D721Med (cell line): ENCODE measurements around the gene C1orf115.

ENCODE experiments used
- DNase-seq: peaks from one replicate; pipeline ENCODE4 v3.0.0; 2011; ENCODE audit warnings: low spot score; ENCODE audit not compliant: insufficient read length
- FAIRE-seq: peaks from 2 replicates; lab custom pipeline; 2011; peaks lifted over from hg19 to GRCh38; lab: Jason Lieb, UNC
- CTCF ChIP-seq: IDR thresholded peaks from 2 replicates; pipeline ENCODE4 v1.5.1; 2012; ENCODE audit warnings: mild to moderate bottlenecking, control low read depth; ENCODE audit not compliant: insufficient read depth; ENCODE audit errors: missing control alignments

The C1orf115 gene

GRCh38 chr1:220741349-220741748 lies 51.2 kb downstream of the C1orf115 start:
- no peak for FAIRE-seq
- TF ChIP-seq CTCF = no peak
- no peak for DNase-seq

GRCh38 chr1:220741825-220742224 lies 51.7 kb downstream of the C1orf115 start:
- TF ChIP-seq CTCF = no peak
- FAIRE-seq (no peak), DNase-seq (no peak)

- DNase-seq (no peak), FAIRE-seq (no peak)
- no peak for TF ChIP-seq CTCF
Observed at GRCh38 chr1:220742520-220742919, 52.4 kb downstream of the C1orf115 start.

GRCh38 chr1:220746851-220747250 lies 56.7 kb downstream of the C1orf115 start:
- FAIRE-seq = no peak
- TF ChIP-seq CTCF = no peak
- no peak for DNase-seq

GRCh38 chr1:220747437-220748088 lies 57.4 kb downstream of the C1orf115 start:
- DNase-seq (no peak), FAIRE-seq (no peak)
- no peak for TF ChIP-seq CTCF

GRCh38 chr1:220748089-220748934 lies 58.1 kb downstream of the C1orf115 start, which contains the start of gene MTARC2:
Gene MTARC2 (plus strand): TSS chr1:220748322. CDS start chr1:220748532, 210 bp downstream.
- FAIRE-seq = no peak
- no peak for TF ChIP-seq CTCF
- peak; percentile 37 for DNase-seq
